LNCaP clone FGC (cell line): ENCODE data around the gene NMRK2.

Experiments
- DNase-seq: peaks from one replicate; pipeline ENCODE4 v3.0.0-alpha.2; 2011; ENCODE audit warnings: low read depth
- H3K4me3 ChIP-seq: 2 replicates; pipeline ENCODE4 v1.5.1; 2011; ENCODE audit warnings: mild to moderate bottlenecking, low read depth, low read length, control low read depth
- TF ChIP-seq, protein P1 (sequence below): IDR thresholded peaks from 2 replicates; pipeline ENCODE4 v1.5.1; 2012; ENCODE audit warnings: mild to moderate bottlenecking; ENCODE audit not compliant: control insufficient read depth, insufficient read depth; ENCODE audit errors: extremely low read depth

The NMRK2 gene

DNA sequence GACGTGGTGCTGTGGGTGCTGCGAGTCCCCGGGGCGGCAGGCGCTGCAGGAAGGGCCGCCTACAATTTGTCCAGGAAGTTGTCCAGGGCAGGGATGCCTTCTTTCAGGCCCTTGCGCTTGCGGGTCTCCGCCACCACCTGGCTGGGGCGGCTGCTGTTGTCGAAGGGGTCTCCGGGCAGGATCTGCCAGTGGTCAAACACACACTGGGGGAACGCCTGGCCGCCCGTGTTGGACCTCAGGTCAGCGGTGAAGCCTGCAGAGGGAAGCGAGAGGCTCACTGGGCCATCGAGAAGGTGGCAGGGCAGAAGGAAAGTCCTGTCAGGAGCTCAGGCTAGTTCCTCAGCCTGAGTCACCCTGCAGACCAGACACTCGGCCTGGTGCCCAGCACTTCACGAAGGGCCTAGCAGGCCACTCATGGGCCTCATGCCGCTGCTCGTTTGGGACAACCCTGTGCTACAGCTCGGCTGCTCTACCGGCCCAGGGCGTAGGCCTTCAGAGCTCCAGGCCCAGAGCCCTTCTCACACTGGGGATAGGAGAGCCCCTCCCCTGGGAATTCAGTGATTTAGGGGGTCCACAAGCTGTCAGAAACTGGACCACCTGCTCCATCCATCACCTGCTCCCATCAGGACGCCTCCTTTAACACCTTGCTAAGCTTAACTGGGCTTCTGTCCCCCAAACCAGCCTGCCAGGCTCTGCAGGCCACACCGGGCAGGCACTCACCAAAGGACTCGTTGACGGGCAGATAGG is 43.8 kb downstream of the NMRK2 start:
- TF ChIP-seq, protein P1, sequence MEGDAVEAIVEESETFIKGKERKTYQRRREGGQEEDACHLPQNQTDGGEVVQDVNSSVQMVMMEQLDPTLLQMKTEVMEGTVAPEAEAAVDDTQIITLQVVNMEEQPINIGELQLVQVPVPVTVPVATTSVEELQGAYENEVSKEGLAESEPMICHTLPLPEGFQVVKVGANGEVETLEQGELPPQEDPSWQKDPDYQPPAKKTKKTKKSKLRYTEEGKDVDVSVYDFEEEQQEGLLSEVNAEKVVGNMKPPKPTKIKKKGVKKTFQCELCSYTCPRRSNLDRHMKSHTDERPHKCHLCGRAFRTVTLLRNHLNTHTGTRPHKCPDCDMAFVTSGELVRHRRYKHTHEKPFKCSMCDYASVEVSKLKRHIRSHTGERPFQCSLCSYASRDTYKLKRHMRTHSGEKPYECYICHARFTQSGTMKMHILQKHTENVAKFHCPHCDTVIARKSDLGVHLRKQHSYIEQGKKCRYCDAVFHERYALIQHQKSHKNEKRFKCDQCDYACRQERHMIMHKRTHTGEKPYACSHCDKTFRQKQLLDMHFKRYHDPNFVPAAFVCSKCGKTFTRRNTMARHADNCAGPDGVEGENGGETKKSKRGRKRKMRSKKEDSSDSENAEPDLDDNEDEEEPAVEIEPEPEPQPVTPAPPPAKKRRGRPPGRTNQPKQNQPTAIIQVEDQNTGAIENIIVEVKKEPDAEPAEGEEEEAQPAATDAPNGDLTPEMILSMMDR: no peak
- DNase-seq: no peak
- H3K4me3 ChIP-seq: no peak overlapping the region

DNA sequence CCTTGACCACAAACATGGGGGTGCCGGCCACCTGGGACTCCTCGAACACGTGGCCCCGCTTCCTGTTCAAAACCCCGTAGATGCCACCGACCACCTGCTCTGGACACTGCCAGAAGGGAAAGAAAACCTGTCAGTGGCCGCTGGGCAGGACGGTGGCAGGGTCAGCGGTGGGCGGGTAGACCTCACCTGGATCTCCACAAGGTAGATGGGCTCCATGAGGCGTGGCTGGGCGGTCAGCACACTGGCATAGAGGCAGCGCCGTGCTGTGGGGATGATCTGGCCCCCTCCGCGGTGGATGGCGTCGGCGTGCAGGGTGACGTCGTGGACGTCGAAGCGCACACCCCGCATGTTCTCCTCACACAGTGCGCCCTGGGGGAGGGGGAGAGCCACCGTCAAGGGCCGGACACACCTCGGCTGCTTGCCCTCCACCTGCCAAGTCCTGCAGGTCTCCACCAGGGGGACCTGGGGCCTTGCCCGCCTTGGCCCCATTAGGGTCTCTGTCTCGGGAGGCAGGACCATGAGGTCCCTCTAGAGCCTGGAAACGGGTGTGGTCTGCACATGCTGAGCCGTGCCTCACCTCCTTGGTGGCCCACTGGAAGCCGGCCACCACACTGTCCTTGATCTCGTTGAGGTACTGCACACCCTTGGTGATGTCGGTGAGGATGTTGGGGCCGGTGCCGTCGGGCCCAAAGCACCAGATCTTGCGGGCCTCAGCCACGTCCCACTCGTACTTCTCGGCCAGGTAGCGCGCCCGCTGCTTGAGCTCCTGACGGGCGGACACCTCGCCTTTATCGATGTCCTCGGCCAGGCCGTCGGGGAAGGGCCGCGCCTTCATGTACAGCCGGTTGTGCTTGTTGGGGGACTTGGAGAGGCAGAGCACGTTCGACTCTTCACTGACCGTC is 44.6 kb downstream of the NMRK2 start:
- H3K4me3 ChIP-seq: no peak overlapping the region
- TF ChIP-seq, protein P1: no peak
- DNase-seq: no peak

DNA sequence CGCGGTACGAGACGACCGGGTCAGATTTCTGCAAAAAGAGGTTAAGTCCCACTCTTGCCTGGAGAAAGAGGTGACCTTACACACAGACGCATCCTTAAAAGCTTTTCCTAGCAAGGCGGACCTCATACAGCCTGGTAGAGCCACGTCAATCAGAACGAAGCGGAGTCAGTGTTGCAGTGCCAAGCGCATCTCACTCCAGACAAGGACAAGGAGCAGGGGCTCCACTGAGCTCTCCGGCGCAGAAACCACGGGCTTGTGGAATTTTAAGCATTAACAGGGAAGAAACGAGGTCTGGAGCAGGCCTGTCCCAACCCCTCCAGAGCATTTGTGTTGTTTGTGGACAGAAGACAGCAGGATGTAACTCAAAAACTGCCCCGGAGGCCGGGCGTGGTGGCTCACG is 45.3 kb downstream of the NMRK2 start:
- H3K4me3 ChIP-seq: no peak overlapping the region
- TF ChIP-seq, protein P1: no peak
- DNase-seq: no peak

DNA sequence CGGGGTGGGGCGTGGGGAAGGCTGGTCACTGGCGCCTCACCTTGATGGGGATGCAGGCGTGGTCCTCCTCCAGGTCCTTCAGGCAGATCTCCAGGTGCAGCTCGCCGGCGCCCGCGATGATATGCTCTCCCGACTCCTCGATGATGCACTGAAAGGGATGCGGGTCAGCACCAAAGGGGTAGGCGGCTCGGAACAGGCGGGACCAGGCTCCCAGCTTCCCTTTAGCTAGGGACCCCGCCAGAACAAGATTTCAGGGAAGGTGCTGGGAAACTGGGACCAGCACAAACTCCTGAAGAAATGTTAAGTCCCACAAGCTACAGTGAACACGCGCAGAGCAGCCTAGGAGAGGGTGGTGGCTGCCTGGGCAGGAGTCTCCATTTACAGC is 46.4 kb downstream of the NMRK2 start:
- no peak overlapping the region for H3K4me3 ChIP-seq
- DNase-seq: no peak
- TF ChIP-seq, protein P1: no peak

DNA sequence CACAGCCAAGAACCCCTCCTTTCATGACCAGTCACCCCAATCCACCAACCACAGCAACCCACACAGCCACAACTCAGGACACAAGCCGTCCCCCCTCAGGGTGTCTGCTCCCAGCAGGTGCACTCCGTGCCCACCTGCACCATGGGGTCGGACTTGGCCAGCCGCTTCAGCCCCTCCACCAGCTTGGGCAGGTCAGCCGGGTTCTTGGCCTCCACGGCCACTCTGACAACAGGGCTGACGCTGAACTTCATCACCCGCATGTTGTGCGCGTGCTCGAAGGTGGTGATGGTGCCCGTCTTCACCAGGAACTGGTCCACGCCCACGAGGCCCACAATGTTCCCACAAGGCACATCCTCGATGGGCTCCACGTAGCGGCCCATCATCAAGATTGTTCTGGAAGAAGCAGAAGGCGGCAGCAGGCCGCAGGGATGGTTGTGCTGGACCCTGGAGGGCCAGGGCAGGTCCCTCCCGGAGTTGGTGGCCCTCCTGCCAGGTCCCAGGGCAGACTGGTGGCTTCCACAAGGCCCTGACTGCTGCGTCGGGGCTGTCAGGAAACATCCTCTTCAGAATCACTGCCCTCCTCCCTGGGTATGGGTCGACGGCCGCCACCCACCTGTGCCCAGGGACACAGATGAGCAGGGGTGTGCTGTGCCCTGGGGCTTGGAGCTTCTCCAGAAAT is 46.9 kb downstream of the NMRK2 start:
- no peak for DNase-seq

More for the DNA sequence above, 46.9 kb downstream of the NMRK2 start:
- TF ChIP-seq, protein P1: no peak
- H3K4me3 ChIP-seq: no peak overlapping the region
